Ascending aorta (tissue), 2 donors: ENCODE data around the gene HECTD1. TPM values are rescaled to one million over a fixed set of nuclear protein-coding genes. Genes with fewer than 3 reads are reported as not detected.

ENCODE experiments used
- DNase-seq, 2 donors: peaks; one replicate each; pipeline ENCODE4 v3.0.0-alpha.2; 2019; ENCODE audit warnings: low spot score in 2 of 2
- H3K27ac ChIP-seq, 2 donors: fragments of 200-600 bp; sonication (generic); one replicate each; pipeline ENCODE4 v1.5.1; 2016 to 2017; ENCODE audit warnings: mild to moderate bottlenecking in 1 of 2
- H3K27me3 ChIP-seq: fragments of 200-600 bp; sonication (generic); one replicate; pipeline ENCODE4 v1.5.1; 2017
- H3K36me3 ChIP-seq, 2 donors: fragments of 200-600 bp; sonication (generic); one replicate each; pipeline ENCODE4 v1.5.1; 2016
- H3K4me1 ChIP-seq, 2 donors: fragments of 200-600 bp; sonication (generic); one replicate each; pipeline ENCODE4 v1.5.1; 2016 to 2017; ENCODE audit warnings: mild to moderate bottlenecking in 1 of 2
- H3K4me3 ChIP-seq, 2 donors: fragments of 200-600 bp; sonication (generic); one replicate each; pipeline ENCODE4 v1.5.1; 2016 to 2017; ENCODE audit warnings: mild to moderate bottlenecking in 1 of 2
- H3K9me3 ChIP-seq, 2 donors: fragments of 200-600 bp; sonication (generic); one replicate each; pipeline ENCODE4 v1.5.1; 2016
- CTCF ChIP-seq, 3 experiments: fragments of 200-600 bp in 2 of 3; fragments of 450-650 bp in 1 of 3; sonication (generic) in 2 of 3; IDR thresholded peaks; one replicate each; pipeline ENCODE4 v1.5.1; 2016 to 2019; ENCODE audit warnings: antibody characterized with exemption in 3 of 3, mild to moderate bottlenecking in 1 of 3, moderate library complexity in 1 of 3
- intact Hi-C: fragments of 100-400 bp; cut with DNase I; formaldehyde crosslinking; loops from one replicate; pipeline ENCODE4 v1.15.1; 2023
- total RNA-seq: library from RNA; depleted of rRNA; stranded (reverse); fragments of >200 nt; gene quantifications from one replicate; pipeline ENCODE4 v1.1.0, GENCODE V29; 2016

HECTD1 gene
- total RNA-seq, 1 donor from 2014 or later: 63.6 TPM

- Histone ChIP-seq H3K27ac (no peak overlapping the region), H3K36me3 (peaks cover 26 to 50% of the 10 kb centered on the region in 2 donors), H3K9me3 (no peaks in the 10 kb centered on the region), H3K4me3 (no peak overlapping the region), H3K4me1 (peaks cover 0 to 5% of the 10 kb centered on the region in 2 donors), H3K27me3 (no peaks in the 10 kb centered on the region)
- TF ChIP-seq CTCF (IDR thresholded peaks at IDR 0.05): no peak
- intact Hi-C loops: no loop called here
- no peak for DNase-seq
Measured at GRCh38 chr14:31154956-31155355, 52.6 kb downstream of the HECTD1 start.

GRCh38 chr14:31142455-31143087, 65.0 kb downstream of the HECTD1 start:
- no peak overlapping the region for H3K27ac ChIP-seq
- no peaks in the 10 kb centered on the region for H3K4me1 ChIP-seq
- no peaks in the 10 kb centered on the region for H3K27me3 ChIP-seq
- no peaks in the 10 kb centered on the region for H3K9me3 ChIP-seq
- peaks cover 79% of the 10 kb centered on the region in 2 donors for H3K36me3 ChIP-seq
- no peak for TF ChIP-seq CTCF (IDR thresholded peaks at IDR 0.05)
- intact Hi-C loops: no loop called here
- H3K4me3 ChIP-seq: no peak overlapping the region
- no peak for DNase-seq

DNA sequence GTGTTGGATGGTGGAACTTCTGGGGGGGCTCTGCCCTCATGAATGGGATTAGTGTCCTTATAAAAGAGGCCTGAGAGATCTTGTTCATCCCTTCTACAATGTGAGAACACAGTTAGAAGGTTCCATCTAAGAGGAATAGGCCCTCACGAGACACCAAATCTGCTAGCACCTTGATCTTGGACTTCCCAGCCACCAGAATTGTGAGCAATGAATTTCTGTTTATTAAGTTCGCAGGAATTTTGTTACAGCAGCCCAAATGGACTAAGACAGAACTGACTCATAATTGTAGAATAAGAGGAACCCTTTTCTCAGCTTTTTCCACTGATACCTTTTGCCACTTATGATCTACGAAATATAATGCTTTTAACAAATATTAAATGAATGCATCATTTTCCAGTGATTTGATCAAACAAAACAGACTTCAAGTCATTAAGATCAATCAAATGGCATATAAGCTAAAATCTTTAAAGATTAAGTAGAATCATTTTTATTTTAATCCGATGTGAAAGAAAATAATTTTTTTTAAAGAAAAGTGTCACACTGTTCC, 68.2 kb downstream of the HECTD1 start:
- H3K27ac ChIP-seq: no peak overlapping the region
- TF ChIP-seq CTCF (IDR thresholded peaks at IDR 0.05): no peak
- H3K9me3 ChIP-seq: no peaks in the 10 kb centered on the region
- intact Hi-C loops: no loop called here
- H3K4me1 ChIP-seq: no peaks in the 10 kb centered on the region
- no peaks in the 10 kb centered on the region for H3K27me3 ChIP-seq
- peaks cover 71 to 84% of the 10 kb centered on the region in 2 donors for H3K36me3 ChIP-seq
- no peak for DNase-seq
- H3K4me3 ChIP-seq: no peak overlapping the region

GRCh38 chr14:31138301-31138700, 69.3 kb downstream of the HECTD1 start:
- DNase-seq: no peak
- Histone ChIP-seq H3K27ac (no peak overlapping the region), H3K4me1 (no peaks in the 10 kb centered on the region), H3K36me3 (peaks cover 71 to 83% of the 10 kb centered on the region in 2 donors), H3K27me3 (no peaks in the 10 kb centered on the region), H3K9me3 (no peaks in the 10 kb centered on the region), H3K4me3 (no peak overlapping the region)
- no peak for TF ChIP-seq CTCF (IDR thresholded peaks at IDR 0.05)
- intact Hi-C loops: no loop called here

DNA sequence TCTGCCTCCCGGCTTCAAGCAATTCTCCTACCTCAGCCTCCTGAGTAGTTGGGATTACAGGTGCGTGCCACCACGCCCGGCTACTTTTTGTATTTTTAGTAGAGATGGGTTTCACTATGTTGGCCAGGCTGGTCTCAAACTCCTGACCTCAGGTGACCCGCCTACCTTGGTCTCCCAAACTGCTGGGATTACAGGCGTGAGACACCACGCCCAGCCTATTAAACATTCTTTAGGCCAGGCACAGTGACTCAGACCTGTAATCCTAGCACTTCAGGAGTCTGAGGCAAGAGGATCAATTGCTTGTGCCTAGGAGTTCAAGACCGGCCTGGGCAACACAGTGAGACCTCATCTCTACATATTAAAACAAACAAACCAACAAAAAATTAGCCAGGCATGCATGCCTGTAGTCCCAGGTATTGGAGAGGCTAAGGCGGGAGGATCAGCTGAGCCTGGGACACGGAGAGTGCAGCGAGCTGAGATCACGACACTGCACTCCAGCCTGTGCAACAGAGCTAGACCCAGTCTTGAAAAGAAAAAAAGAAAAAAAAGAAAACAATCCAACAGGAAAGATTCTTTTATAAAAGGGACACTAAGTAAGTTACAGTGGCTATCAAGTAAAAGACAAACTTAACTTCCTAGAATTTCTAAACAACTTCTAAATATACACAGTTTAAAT, 70.2 kb downstream of the HECTD1 start:
- no peaks in the 10 kb centered on the region for H3K9me3 ChIP-seq
- no peaks in the 10 kb centered on the region for H3K4me1 ChIP-seq
- DNase-seq: no peak
- no peaks in the 10 kb centered on the region for H3K27me3 ChIP-seq
- no peak for TF ChIP-seq CTCF (IDR thresholded peaks at IDR 0.05)
- intact Hi-C loops: no loop called here
- H3K4me3 ChIP-seq: no peak overlapping the region
- H3K36me3 ChIP-seq: peaks cover 70 to 79% of the 10 kb centered on the region in 2 donors
- H3K27ac ChIP-seq: no peak overlapping the region
